Measurements from ENCODE around the gene SLC8B1.

GRCh38 chr12:113326775-113327395 is 8.0 kb downstream of the SLC8B1 start:
- TF ChIP-seq FOS (IDR thresholded peaks at IDR 0.05; ENCODE audit: low read depth, low read length) (no peak), POLR2A (IDR thresholded peaks at IDR 0.05; ENCODE audit: low read depth, low read length) (no peak), BHLHE40 (IDR thresholded peaks at IDR 0.05; ENCODE audit: low read depth, low read length) (no peak), CTCF (conservative IDR thresholded peaks at IDR 0.05; ENCODE audit: low read depth, low read length) (no peak), CHD1 (IDR thresholded peaks at IDR 0.05; ENCODE audit: low read depth, low read length) (no peak)

All from IMR-90 (cell line).